Right lobe of liver (tissue), 4 donors: ENCODE data around the gene ZNF512B.

ENCODE experiments used
- POLR2A ChIP-seq: fragments of 450-650 bp; IDR thresholded peaks from one replicate; pipeline ENCODE4 v1.6.1; 2017; ENCODE audit warnings: antibody characterized with exemption, mild to moderate bottlenecking
- TF ChIP-seq, protein P1 (sequence below), 4 donors: fragments of 200-600 bp in 3 of 4; fragments of 450-650 bp in 1 of 4; IDR thresholded peaks; one replicate each; pipeline versions ENCODE4 v1.5.1 to v1.8.0; 2016 to 2022; ENCODE audit warnings: antibody characterized with exemption in 4 of 4, mild to moderate bottlenecking in 2 of 4
- donor health status: DM: no; HTN: no; CAD: no.
- donor health status: DM: no; HTN: no; CAD: no.
- donor health status: DM: no; HTN: yes; CAD: no.

DNA sequence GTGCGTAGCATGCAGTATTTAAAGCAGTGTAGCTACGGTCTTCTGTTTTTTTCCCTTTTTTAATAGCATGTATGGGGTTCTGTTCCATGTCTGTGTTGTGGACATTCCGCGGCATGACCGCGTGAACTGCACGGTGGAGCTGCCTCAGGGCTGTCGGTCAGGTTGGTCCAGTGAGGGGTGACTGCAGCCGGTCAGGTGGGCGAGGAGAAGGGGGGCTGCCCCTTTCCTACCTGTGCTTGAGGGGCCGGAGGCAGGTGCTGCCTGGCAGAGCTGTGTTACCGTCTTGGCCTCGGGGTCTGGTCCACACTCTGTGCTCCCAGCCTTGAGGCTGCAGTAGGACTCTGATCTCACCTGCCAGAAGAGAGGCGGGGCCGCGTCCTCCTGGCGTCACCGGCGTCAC lies 38.0 kb downstream of the ZNF512B start:
- TF ChIP-seq, protein P1, sequence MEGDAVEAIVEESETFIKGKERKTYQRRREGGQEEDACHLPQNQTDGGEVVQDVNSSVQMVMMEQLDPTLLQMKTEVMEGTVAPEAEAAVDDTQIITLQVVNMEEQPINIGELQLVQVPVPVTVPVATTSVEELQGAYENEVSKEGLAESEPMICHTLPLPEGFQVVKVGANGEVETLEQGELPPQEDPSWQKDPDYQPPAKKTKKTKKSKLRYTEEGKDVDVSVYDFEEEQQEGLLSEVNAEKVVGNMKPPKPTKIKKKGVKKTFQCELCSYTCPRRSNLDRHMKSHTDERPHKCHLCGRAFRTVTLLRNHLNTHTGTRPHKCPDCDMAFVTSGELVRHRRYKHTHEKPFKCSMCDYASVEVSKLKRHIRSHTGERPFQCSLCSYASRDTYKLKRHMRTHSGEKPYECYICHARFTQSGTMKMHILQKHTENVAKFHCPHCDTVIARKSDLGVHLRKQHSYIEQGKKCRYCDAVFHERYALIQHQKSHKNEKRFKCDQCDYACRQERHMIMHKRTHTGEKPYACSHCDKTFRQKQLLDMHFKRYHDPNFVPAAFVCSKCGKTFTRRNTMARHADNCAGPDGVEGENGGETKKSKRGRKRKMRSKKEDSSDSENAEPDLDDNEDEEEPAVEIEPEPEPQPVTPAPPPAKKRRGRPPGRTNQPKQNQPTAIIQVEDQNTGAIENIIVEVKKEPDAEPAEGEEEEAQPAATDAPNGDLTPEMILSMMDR (IDR thresholded peaks at IDR 0.05), result no peak
- TF ChIP-seq POLR2A, result no peak
